ENCODE measurements around the gene ANKRD34A.
A peak's percentile ranks its signal among the peaks of the same experiment; 100 is the strongest.

Gene ANKRD34A

GRCh38 chr1:145942871-145943270 lies 21.5 kb downstream of the ANKRD34A start (continued):
- TF ChIP-seq ZNF560 (tag by site-specific recombination; IDR thresholded peaks at IDR 0.05; ENCODE audit: borderline replicate concordance), result no peak
- no peak for TF ChIP-seq GFI1B (tag by site-specific recombination; IDR thresholded peaks at IDR 0.05)
- no peak for TF ChIP-seq HIC1 (tag by site-specific recombination; IDR thresholded peaks at IDR 0.05)
- TF ChIP-seq ZNF366 (tag by site-specific recombination; conservative IDR thresholded peaks at IDR 0.05), result no peak
- TF ChIP-seq ZNF701 (tag by site-specific recombination; IDR thresholded peaks at IDR 0.05), result no peak
- no peak for TF ChIP-seq ZNF114 (tag by site-specific recombination; IDR thresholded peaks at IDR 0.05)
- TF ChIP-seq ZNF707 (tag by site-specific recombination; IDR thresholded peaks at IDR 0.05), result no peak
- no peak for TF ChIP-seq ZNF514 (tag by site-specific recombination; IDR thresholded peaks at IDR 0.05)
- no peak for TF ChIP-seq GLIS2 (tag by site-specific recombination; IDR thresholded peaks at IDR 0.05)
- no peak for TF ChIP-seq PRDM2 (tag by site-specific recombination; IDR thresholded peaks at IDR 0.05; ENCODE audit: borderline replicate concordance)
- no peak for TF ChIP-seq ZBTB20 (tag by site-specific recombination; IDR thresholded peaks at IDR 0.05)

GRCh38 chr1:145942405-145942804 lies 22.0 kb downstream of the ANKRD34A start:
- no peak overlapping the region for H3K4me3 ChIP-seq (ENCODE audit: low read depth, low read length)
- H3K27ac ChIP-seq (ENCODE audit: extremely low read depth, low read depth, low read length), result no peak overlapping the region
- ChIA-PET POLR2A (interaction anchor here (0.6 to 2.5 kb wide), 2 partner anchors 15 to 20 kb away, joined by 3 to 9 read pairs; partner anchors contain the start of gene RBM8A), CTCF (interaction anchor here (1.2 kb wide), 1 partner anchor 50 kb away, joined by 5 read pairs; no protein-coding TSS in a partner anchor)
- H3K9me3 ChIP-seq (ENCODE audit: control insufficient read depth, insufficient read depth, low read depth, low read length), result no peaks in the 10 kb centered on the region
- peaks cover 0 to 10% of the 10 kb centered on the region in 2 experiments; a peak in 2 of 3 replicates for H3K36me3 ChIP-seq (ENCODE audit: control insufficient read depth in 2 of 2, insufficient read depth in 1 of 2, low read length in 2 of 2)
- TF ChIP-seq SCRT2 (tag by site-specific recombination; IDR thresholded peaks at IDR 0.05) (peak; percentile 94), SP7 (tag by site-specific recombination; IDR thresholded peaks at IDR 0.05) (peak; percentile 70), PRDM1 (tag by site-specific recombination; IDR thresholded peaks at IDR 0.05) (peak; percentile 60), ZNF792 (tag by site-specific recombination; IDR thresholded peaks at IDR 0.05) (0 out of 2 replicates have a peak, but pooled peaks have one; percentile 29), ZNF692 (tag by site-specific recombination; IDR thresholded peaks at IDR 0.05) (no peak), ZBTB11 (tag by site-specific recombination; conservative IDR thresholded peaks at IDR 0.05; ENCODE audit: low read depth) (no peak), ZNF654 (tag by site-specific recombination; IDR thresholded peaks at IDR 0.05; ENCODE audit: low read depth) (no peak), PRDM6 (tag by site-specific recombination; IDR thresholded peaks at IDR 0.05) (peak; percentile 67), TRIM28 (IDR thresholded peaks at IDR 0.05; ENCODE audit: borderline replicate concordance, low read length) (peak; percentile 50; the same call in 1 of the 2 replicates), SP2 (tag by site-specific recombination; IDR thresholded peaks at IDR 0.05) (0 out of 2 replicates have a peak, but pooled peaks have one; percentile 17), ZNF561 (tag by site-specific recombination; IDR thresholded peaks at IDR 0.05; ENCODE audit: borderline replicate concordance) (no peak), SCRT1 (tag by site-specific recombination; IDR thresholded peaks at IDR 0.05; ENCODE audit: borderline replicate concordance) (peak; percentile 61; the same call in 1 of the 2 replicates)
- H3K4me1 ChIP-seq (ENCODE audit: control insufficient read depth, insufficient read depth, low read length), result no peaks in the 10 kb centered on the region
